ENCODE data around the gene GAK. TPM values are rescaled to one million over a fixed set of nuclear protein-coding genes. Genes with fewer than 3 reads are reported as not detected.

The GAK gene
- total RNA-seq, 1 donor from 2014 or later, result 138 TPM

- H3K9me3 ChIP-seq, result no peaks in the 10 kb centered on the region
- no peak overlapping the region for H3K27ac ChIP-seq
- peaks cover 4% of the 10 kb centered on the region for H3K4me1 ChIP-seq
- H3K4me3 ChIP-seq, result no peak overlapping the region
- intact Hi-C loops (cut with DNase I), result no loop called here
- peaks cover 12% of the 10 kb centered on the region for H3K27me3 ChIP-seq
- no peaks in the 10 kb centered on the region for H3K36me3 ChIP-seq
- no peak for DNase-seq
- no peak for ATAC-seq
- TF ChIP-seq, protein P1, sequence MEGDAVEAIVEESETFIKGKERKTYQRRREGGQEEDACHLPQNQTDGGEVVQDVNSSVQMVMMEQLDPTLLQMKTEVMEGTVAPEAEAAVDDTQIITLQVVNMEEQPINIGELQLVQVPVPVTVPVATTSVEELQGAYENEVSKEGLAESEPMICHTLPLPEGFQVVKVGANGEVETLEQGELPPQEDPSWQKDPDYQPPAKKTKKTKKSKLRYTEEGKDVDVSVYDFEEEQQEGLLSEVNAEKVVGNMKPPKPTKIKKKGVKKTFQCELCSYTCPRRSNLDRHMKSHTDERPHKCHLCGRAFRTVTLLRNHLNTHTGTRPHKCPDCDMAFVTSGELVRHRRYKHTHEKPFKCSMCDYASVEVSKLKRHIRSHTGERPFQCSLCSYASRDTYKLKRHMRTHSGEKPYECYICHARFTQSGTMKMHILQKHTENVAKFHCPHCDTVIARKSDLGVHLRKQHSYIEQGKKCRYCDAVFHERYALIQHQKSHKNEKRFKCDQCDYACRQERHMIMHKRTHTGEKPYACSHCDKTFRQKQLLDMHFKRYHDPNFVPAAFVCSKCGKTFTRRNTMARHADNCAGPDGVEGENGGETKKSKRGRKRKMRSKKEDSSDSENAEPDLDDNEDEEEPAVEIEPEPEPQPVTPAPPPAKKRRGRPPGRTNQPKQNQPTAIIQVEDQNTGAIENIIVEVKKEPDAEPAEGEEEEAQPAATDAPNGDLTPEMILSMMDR (IDR thresholded peaks at IDR 0.05), result no peak
These were observed 127.3 kb downstream of the GAK start for GRCh38 chr4:804804-805203.

- TF ChIP-seq, protein P1 (IDR thresholded peaks at IDR 0.05), result no peak
- Histone ChIP-seq H3K4me3 (no peak overlapping the region), H3K27ac (no peak overlapping the region), H3K4me1 (peaks cover 4% of the 10 kb centered on the region), H3K27me3 (peaks cover 12% of the 10 kb centered on the region), H3K36me3 (no peaks in the 10 kb centered on the region), H3K9me3 (no peaks in the 10 kb centered on the region)
- intact Hi-C loops (cut with DNase I), result no loop called here
- ATAC-seq (no peak), DNase-seq (no peak)
These were observed 128.2 kb downstream of the GAK start for GRCh38 chr4:803884-804283.

GRCh38 chr4:801436-802124, 130.5 kb downstream of the GAK start:
- TF ChIP-seq, protein P1 (IDR thresholded peaks at IDR 0.05), result no peak
- H3K27ac ChIP-seq, result no peak overlapping the region
- DNase-seq, result no peak
- intact Hi-C loops (cut with DNase I), result no loop called here
- no peak for ATAC-seq
- no peaks in the 10 kb centered on the region for H3K9me3 ChIP-seq
- no peaks in the 10 kb centered on the region for H3K36me3 ChIP-seq
- H3K4me1 ChIP-seq, result no peaks in the 10 kb centered on the region
- H3K27me3 ChIP-seq, result peaks cover 12% of the 10 kb centered on the region
- no peak overlapping the region for H3K4me3 ChIP-seq

Other genes with a start within 250 kb of the GAK start
- 32.9 TPM for gene SLC49A3, start 243.2 kb downstream of the GAK start, total RNA-seq
- 42.2 TPM for gene PCGF3, start 226.5 kb downstream of the GAK start, total RNA-seq
- gene CPLX1, start 106.2 kb downstream of the GAK start, total RNA-seq, result 5.2 TPM
- gene TMEM175, start 144 bp upstream of the GAK start, total RNA-seq, result 42.4 TPM
- gene DGKQ, start 41.3 kb upstream of the GAK start, total RNA-seq, result 19.1 TPM
- 49.2 TPM for gene IDUA, start 54.7 kb upstream of the GAK start, total RNA-seq
- 0.20 TPM for gene SLC26A1, start 61.1 kb upstream of the GAK start, total RNA-seq
- 25.2 TPM for gene FGFRL1, start 79.3 kb upstream of the GAK start, total RNA-seq
- gene RNF212, start 181.2 kb upstream of the GAK start, total RNA-seq, result 6.9 TPM
- 43.9 TPM for gene SPON2, start 240.3 kb upstream of the GAK start, total RNA-seq

Measured in upper lobe of right lung (tissue), 1 donor.